ENCODE data around the gene ZNF121.

- TF ChIP-seq EZH2 (IDR thresholded peaks at IDR 0.05): no peak
- TF ChIP-seq POLR2AphosphoS5 (IDR thresholded peaks at IDR 0.05; ENCODE audit: borderline replicate concordance, low read depth, low read length): no peak
Measured at GRCh38 chr19:9528757-9529336, 55.5 kb downstream of the ZNF121 start.

Measured in SK-N-MC (cell line).